Endodermal cell (in vitro differentiated cells): ENCODE measurements around the gene AKAP13. TPM values are rescaled to one million over a fixed set of nuclear protein-coding genes. Genes with fewer than 3 reads are reported as not detected.

Experiments used
- DNase-seq: peaks from one replicate; pipeline ENCODE4 v3.0.0-alpha.2; 2017
- H3K27ac ChIP-seq: 2 replicates; pipeline ENCODE4 v1.5.1; 2013; ENCODE audit warnings: mild to moderate bottlenecking, low read depth, low read length, moderate library complexity
- H3K27me3 ChIP-seq: 2 replicates; pipeline ENCODE4 v1.6.1; 2013; ENCODE audit warnings: mild to moderate bottlenecking, low read length, moderate library complexity; ENCODE audit not compliant: insufficient read depth, control insufficient read depth, poor library complexity, severe bottlenecking
- H3K36me3 ChIP-seq: 2 replicates; pipeline ENCODE4 v1.7.0; 2013; ENCODE audit warnings: mild to moderate bottlenecking, low read length, moderate library complexity; ENCODE audit not compliant: control insufficient read depth, insufficient read depth
- H3K4me1 ChIP-seq: one replicate; pipeline ENCODE4 v1.7.0; 2013; ENCODE audit warnings: low read length; ENCODE audit not compliant: control insufficient read depth, insufficient read depth
- H3K4me3 ChIP-seq: 2 replicates; pipeline ENCODE4 v1.5.1; 2013; ENCODE audit warnings: mild to moderate bottlenecking, low read length, moderate library complexity
- H3K9ac ChIP-seq: 2 replicates; pipeline ENCODE4 v1.6.1; 2013; ENCODE audit warnings: mild to moderate bottlenecking, low read length, moderate library complexity; ENCODE audit not compliant: poor library complexity, severe bottlenecking; ENCODE audit errors: extremely low read depth
- H3K9me3 ChIP-seq: 2 replicates; pipeline ENCODE4 v1.6.1; 2013; ENCODE audit warnings: mild to moderate bottlenecking, low read length, moderate library complexity; ENCODE audit not compliant: control insufficient read depth
- H3K27ac Mint-ChIP-seq: 2 replicates; pipeline ENCODE4 v1.8.0; 2020; ENCODE audit warnings: mixed read lengths
- H3K27me3 Mint-ChIP-seq: 2 replicates; pipeline ENCODE4 v1.8.0; 2021; ENCODE audit warnings: mild to moderate bottlenecking, mixed read lengths; ENCODE audit not compliant: insufficient read depth
- H3K36me3 Mint-ChIP-seq: 2 replicates; pipeline ENCODE4 v1.8.0; 2020; ENCODE audit warnings: low read depth, mixed read lengths
- H3K4me1 Mint-ChIP-seq: 2 replicates; pipeline ENCODE4 v1.8.0; 2020; ENCODE audit warnings: mixed read lengths
- H3K4me3 Mint-ChIP-seq: 2 replicates; pipeline ENCODE4 v1.8.0; 2020; ENCODE audit warnings: mild to moderate bottlenecking, moderate library complexity, mixed read lengths
- H3K9me3 Mint-ChIP-seq: 2 replicates; pipeline ENCODE4 v1.8.0; 2020; ENCODE audit warnings: mild to moderate bottlenecking, mixed read lengths
- WGBS, 2 experiments: methylation state at CpG; one replicate each; pipeline versions ENCODE4 v1.1.5 to v1.1.7; 2013; ENCODE audit warnings: missing lambda C conversion rate in 2 of 2, mixed read lengths in 1 of 2; ENCODE audit not compliant: insufficient coverage in 1 of 2, insufficient read length in 1 of 2; 5-methylcytosine and 5-hydroxymethylcytosine counted together
- total RNA-seq, 2 donors: library from RNA; stranded (reverse); fragmentation: NEBNext Ultra II Directional in 1 of 2; extraction: Animal tissue kit (Norgen Biotek cat#: 25700) in 1 of 2; gene quantifications; 2 replicates in 1 of 2; 3 replicates in 1 of 2; pipeline ENCODE4 v1.2.1, GENCODE V29; 2021
- TF ChIP-seq, protein P1 (sequence below): fragments of 200-600 bp; sonication (generic); conservative IDR thresholded peaks from 2 replicates; pipeline ENCODE4 v1.5.0; 2021; ENCODE audit warnings: antibody characterized with exemption, mild to moderate bottlenecking

The AKAP13 gene
- total RNA-seq, 2 donors from 2014 or later = 115 to 131 TPM

DNA sequence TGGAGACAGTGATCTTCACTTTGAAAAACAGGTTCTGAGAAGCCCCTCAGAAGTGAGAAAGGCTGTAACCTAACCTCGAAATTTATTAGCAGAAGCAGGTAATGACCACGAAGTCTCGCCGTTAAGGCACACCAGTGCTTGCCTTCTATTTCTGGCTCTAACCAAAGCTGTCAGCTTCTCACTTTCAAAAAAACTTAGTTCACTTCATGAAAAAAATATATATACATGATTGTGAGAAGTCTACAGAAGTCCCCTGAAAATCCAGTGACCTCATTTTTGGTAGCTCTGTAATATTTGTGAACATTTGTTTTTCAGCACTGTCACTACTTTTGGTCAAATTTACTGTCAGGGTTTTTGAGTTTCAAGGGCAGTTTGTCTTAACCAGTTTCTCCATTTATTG, 19.1 kb upstream of the AKAP13 start:
- no peak overlapping the region for H3K27ac Mint-ChIP-seq

DNA sequence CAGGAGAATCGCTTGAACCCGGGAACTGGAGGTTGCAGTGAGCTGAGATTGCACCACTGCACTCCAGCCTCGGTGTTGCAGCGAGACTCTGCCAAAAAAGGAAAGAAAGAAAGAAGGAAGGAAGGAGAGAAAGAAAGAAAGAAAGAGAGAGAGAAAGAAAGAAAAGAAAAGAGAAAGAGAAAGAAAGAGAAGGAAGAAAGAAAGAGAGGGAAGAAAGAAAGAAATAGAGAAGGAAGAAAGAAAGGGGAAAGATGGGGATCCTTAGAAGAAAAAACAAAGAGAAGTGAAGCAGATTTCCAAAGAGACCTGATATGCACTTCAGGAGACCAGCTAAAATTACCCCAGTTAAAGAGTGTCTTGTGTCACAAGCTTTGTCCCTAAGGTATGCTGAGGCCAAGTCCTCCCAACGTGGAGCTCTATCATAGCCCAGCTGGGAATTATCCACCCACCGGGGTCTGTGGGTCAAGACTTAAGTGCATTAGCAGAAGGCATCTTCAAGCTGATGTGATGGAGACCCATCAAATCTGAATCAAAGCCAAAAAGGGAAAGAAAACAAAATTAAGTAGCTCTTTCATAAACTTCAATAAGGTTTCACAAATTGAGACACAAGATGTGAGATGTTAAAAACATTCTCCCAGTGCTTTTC, 17.8 kb upstream of the AKAP13 start:
- Mint-ChIP-seq H3K36me3 (no peaks in the 10 kb centered on the region), H3K27me3 (peaks cover 8% of the 10 kb centered on the region), H3K4me3 (no peak overlapping the region), H3K4me1 (no peaks in the 10 kb centered on the region), H3K27ac (no peak overlapping the region), H3K9me3 (no peaks in the 10 kb centered on the region)
- no peak overlapping the region for H3K9ac ChIP-seq
- no peaks in the 10 kb centered on the region for H3K36me3 ChIP-seq
- H3K27ac ChIP-seq = no peak overlapping the region
- 92 to 95% methylated on average over 4 to 6 of the region's 6 CpGs for WGBS, 2 experiments
- no peaks in the 10 kb centered on the region for H3K27me3 ChIP-seq
- DNase-seq = no peak
- H3K4me3 ChIP-seq = no peak overlapping the region
- H3K9me3 ChIP-seq = no peaks in the 10 kb centered on the region
- TF ChIP-seq, protein P1, sequence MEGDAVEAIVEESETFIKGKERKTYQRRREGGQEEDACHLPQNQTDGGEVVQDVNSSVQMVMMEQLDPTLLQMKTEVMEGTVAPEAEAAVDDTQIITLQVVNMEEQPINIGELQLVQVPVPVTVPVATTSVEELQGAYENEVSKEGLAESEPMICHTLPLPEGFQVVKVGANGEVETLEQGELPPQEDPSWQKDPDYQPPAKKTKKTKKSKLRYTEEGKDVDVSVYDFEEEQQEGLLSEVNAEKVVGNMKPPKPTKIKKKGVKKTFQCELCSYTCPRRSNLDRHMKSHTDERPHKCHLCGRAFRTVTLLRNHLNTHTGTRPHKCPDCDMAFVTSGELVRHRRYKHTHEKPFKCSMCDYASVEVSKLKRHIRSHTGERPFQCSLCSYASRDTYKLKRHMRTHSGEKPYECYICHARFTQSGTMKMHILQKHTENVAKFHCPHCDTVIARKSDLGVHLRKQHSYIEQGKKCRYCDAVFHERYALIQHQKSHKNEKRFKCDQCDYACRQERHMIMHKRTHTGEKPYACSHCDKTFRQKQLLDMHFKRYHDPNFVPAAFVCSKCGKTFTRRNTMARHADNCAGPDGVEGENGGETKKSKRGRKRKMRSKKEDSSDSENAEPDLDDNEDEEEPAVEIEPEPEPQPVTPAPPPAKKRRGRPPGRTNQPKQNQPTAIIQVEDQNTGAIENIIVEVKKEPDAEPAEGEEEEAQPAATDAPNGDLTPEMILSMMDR = no peak
- no peaks in the 10 kb centered on the region for H3K4me1 ChIP-seq

More for the DNA sequence above, 19.1 kb upstream of the AKAP13 start:
- no peak for DNase-seq
- Histone ChIP-seq H3K36me3 (no peaks in the 10 kb centered on the region), H3K4me3 (no peak overlapping the region), H3K9ac (no peak overlapping the region), H3K27ac (no peak overlapping the region), H3K27me3 (no peaks in the 10 kb centered on the region), H3K9me3 (no peaks in the 10 kb centered on the region), H3K4me1 (peaks cover 4% of the 10 kb centered on the region)
- WGBS, 2 experiments = 96% methylated on average over 4 of the region's 4 CpGs
- H3K9me3 Mint-ChIP-seq = no peaks in the 10 kb centered on the region
- H3K27me3 Mint-ChIP-seq = peaks cover 5% of the 10 kb centered on the region
- H3K36me3 Mint-ChIP-seq = no peaks in the 10 kb centered on the region
- H3K4me3 Mint-ChIP-seq = no peak overlapping the region
- TF ChIP-seq, protein P1 = no peak
- H3K4me1 Mint-ChIP-seq = no peaks in the 10 kb centered on the region

DNA sequence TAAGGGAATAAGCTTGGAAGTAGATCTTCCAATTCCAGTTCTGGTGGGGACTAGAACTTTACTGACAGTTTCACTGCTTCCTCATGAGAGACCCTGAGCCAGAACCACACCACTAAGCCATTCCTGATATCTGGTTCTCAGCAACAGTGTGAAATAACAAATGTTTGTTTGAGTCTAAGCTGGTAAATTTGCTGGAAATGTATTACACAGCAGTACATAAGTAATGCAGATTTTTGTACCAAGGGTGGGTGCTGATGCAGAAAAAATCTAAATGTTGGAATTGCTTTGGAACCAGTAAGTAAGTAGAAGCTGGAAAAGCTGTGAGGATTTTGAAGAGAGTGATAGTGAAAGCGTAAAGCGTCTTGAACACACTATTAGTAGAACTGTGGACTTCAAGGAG, 14.4 kb upstream of the AKAP13 start:
- H3K27ac ChIP-seq = no peak overlapping the region
- H3K36me3 ChIP-seq = no peaks in the 10 kb centered on the region
- Mint-ChIP-seq H3K9me3 (no peaks in the 10 kb centered on the region), H3K4me1 (no peaks in the 10 kb centered on the region), H3K27me3 (peaks cover 8% of the 10 kb centered on the region), H3K4me3 (no peak overlapping the region), H3K27ac (no peak overlapping the region), H3K36me3 (no peaks in the 10 kb centered on the region)
- no peaks in the 10 kb centered on the region for H3K4me1 ChIP-seq
- H3K9ac ChIP-seq = no peak overlapping the region
- H3K27me3 ChIP-seq = no peaks in the 10 kb centered on the region
- H3K9me3 ChIP-seq = no peaks in the 10 kb centered on the region
- TF ChIP-seq, protein P1 = no peak
- DNase-seq = no peak
- WGBS, 2 experiments = 94 to 97% methylated on average over 2 of the region's 2 CpGs
- no peak overlapping the region for H3K4me3 ChIP-seq
